Ishikawa (cell line): Measurements from ENCODE around the gene TSR1.
A peak's percentile ranks its signal among the peaks of the same experiment; 100 is the strongest.

ENCODE experiments used
- CEBPB ChIP-seq: IDR thresholded peaks from 2 replicates; pipeline ENCODE4 v1.6.1; 2012
- CREB1 ChIP-seq: IDR thresholded peaks from 2 replicates; pipeline ENCODE4 v1.6.1; 2012; ENCODE audit warnings: low read depth
- EGR1 ChIP-seq: IDR thresholded peaks from 2 replicates; pipeline ENCODE4 v1.6.1; 2012
- EP300 ChIP-seq: IDR thresholded peaks from 2 replicates; pipeline ENCODE4 v1.6.1; 2012; ENCODE audit warnings: borderline replicate concordance
- FOXM1 ChIP-seq: IDR thresholded peaks from 2 replicates; pipeline ENCODE4 v1.6.1; 2012; ENCODE audit warnings: low read depth, borderline replicate concordance
- NFIC ChIP-seq: IDR thresholded peaks from 2 replicates; pipeline ENCODE4 v1.6.1; 2012
- RAD21 ChIP-seq: IDR thresholded peaks from 2 replicates; pipeline ENCODE4 v1.6.1; 2012; ENCODE audit warnings: low read depth
- TAF1 ChIP-seq: IDR thresholded peaks from 2 replicates; pipeline ENCODE4 v1.6.1; 2012; ENCODE audit warnings: low read depth, mild to moderate bottlenecking
- TCF12 ChIP-seq: IDR thresholded peaks from 2 replicates; pipeline ENCODE4 v1.6.1; 2012; ENCODE audit warnings: low read depth
- TEAD4 ChIP-seq: IDR thresholded peaks from 2 replicates; pipeline ENCODE4 v1.6.1; 2012
- YY1 ChIP-seq: IDR thresholded peaks from 2 replicates; pipeline ENCODE4 v1.6.1; 2012; ENCODE audit warnings: low read depth
- ZBTB7A ChIP-seq: IDR thresholded peaks from 2 replicates; pipeline ENCODE4 v1.6.1; 2012; ENCODE audit warnings: low read depth
- TF ChIP-seq, protein P1 (sequence below): IDR thresholded peaks from 2 replicates; pipeline ENCODE4 v1.6.1; 2012
- TF ChIP-seq, protein P2 (sequence below): IDR thresholded peaks from 2 replicates; pipeline ENCODE4 v1.6.1; 2012
- TF ChIP-seq, protein P3 (sequence below): IDR thresholded peaks from 2 replicates; pipeline ENCODE4 v1.6.1; 2012; ENCODE audit warnings: low read depth, mild to moderate bottlenecking

TSR1 gene

DNA sequence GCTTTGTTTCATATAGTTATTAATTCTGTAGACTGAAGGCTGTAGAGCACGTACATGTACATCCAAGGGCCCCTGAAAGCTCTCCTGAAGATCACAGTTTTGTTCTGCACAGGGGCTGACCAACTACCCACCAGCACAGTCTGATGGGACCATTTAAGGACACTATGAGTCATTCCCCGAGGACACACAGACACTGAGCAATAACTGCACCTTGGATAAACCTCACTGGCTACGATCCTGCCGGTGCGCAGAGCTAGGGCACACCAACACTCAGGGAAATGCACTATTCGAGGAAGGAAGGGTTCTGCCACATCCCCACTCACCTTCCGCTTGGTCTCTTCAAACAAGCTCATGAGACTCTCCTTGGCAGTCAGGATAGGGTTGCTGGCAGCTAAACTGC lies 53.0 kb downstream of the TSR1 start:
- no peak for TF ChIP-seq RAD21
- TF ChIP-seq NFIC, result no peak
- no peak for TF ChIP-seq ZBTB7A
- TF ChIP-seq FOXM1, result no peak
- no peak for TF ChIP-seq TEAD4
- no peak for TF ChIP-seq CREB1
- no peak for TF ChIP-seq TCF12
- TF ChIP-seq EGR1, result no peak

DNA sequence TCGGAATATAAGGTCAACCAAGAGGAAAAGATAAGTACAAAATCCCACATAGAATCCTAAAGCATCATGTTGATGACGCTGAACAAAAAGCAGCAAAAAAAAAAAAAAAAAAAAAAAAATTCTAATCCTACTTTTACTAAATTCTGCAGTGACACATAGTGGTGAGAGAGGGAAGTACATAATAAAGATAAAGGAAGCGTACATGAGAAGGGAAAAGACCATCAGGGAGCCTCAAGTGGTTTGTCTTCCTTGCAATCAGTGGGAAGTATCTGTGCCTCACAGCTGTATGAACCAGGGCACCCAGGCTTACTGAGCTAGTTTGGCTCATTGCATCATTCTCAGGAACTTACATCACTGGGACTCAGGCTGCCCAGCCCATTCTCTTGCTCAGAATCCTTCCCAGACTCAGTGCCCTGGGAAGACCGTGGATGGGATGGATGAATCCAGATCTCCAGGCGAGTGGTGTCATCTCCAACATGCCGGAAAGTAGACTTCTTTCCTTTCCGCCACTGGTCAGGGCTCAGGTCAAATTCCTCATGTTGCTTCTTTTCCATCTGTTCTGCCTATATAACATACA lies 53.9 kb downstream of the TSR1 start:
- TF ChIP-seq RAD21 (peak; percentile 39), CREB1 (no peak)

DNA sequence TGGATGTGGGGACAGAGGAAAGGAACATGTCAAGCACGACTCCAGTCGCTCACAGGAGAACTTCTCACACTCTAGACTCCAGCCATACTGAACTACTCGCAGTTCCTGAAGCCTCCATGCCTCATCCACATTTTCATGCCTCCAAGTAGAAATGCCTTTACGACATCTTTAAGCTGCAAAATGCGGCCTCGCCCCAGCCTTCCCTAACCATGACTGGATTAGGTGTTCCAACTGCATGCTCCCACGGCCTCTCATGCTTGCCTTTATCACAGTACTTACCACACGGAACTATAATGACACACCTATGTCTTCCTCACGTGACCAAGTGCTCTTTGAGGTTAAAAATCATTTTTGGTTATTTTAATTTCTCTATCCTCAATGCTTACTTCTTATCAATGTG lies 56.5 kb downstream of the TSR1 start:
- TF ChIP-seq, protein P1, sequence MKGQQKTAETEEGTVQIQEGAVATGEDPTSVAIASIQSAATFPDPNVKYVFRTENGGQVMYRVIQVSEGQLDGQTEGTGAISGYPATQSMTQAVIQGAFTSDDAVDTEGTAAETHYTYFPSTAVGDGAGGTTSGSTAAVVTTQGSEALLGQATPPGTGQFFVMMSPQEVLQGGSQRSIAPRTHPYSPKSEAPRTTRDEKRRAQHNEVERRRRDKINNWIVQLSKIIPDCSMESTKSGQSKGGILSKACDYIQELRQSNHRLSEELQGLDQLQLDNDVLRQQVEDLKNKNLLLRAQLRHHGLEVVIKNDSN, result no peak
- TF ChIP-seq RAD21, result no peak
- no peak for TF ChIP-seq TCF12
- TF ChIP-seq TEAD4, result no peak
- TF ChIP-seq EP300, result no peak
- TF ChIP-seq, protein P2, sequence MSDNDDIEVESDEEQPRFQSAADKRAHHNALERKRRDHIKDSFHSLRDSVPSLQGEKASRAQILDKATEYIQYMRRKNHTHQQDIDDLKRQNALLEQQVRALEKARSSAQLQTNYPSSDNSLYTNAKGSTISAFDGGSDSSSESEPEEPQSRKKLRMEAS, result no peak
- TF ChIP-seq CREB1, result no peak
- no peak for TF ChIP-seq ZBTB7A
- TF ChIP-seq YY1, result no peak
- no peak for TF ChIP-seq CEBPB
- TF ChIP-seq NFIC, result no peak
- TF ChIP-seq EGR1, result no peak
- no peak for TF ChIP-seq TAF1
- TF ChIP-seq, protein P3, sequence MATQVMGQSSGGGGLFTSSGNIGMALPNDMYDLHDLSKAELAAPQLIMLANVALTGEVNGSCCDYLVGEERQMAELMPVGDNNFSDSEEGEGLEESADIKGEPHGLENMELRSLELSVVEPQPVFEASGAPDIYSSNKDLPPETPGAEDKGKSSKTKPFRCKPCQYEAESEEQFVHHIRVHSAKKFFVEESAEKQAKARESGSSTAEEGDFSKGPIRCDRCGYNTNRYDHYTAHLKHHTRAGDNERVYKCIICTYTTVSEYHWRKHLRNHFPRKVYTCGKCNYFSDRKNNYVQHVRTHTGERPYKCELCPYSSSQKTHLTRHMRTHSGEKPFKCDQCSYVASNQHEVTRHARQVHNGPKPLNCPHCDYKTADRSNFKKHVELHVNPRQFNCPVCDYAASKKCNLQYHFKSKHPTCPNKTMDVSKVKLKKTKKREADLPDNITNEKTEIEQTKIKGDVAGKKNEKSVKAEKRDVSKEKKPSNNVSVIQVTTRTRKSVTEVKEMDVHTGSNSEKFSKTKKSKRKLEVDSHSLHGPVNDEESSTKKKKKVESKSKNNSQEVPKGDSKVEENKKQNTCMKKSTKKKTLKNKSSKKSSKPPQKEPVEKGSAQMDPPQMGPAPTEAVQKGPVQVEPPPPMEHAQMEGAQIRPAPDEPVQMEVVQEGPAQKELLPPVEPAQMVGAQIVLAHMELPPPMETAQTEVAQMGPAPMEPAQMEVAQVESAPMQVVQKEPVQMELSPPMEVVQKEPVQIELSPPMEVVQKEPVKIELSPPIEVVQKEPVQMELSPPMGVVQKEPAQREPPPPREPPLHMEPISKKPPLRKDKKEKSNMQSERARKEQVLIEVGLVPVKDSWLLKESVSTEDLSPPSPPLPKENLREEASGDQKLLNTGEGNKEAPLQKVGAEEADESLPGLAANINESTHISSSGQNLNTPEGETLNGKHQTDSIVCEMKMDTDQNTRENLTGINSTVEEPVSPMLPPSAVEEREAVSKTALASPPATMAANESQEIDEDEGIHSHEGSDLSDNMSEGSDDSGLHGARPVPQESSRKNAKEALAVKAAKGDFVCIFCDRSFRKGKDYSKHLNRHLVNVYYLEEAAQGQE, result no peak
- TF ChIP-seq FOXM1, result no peak

DNA sequence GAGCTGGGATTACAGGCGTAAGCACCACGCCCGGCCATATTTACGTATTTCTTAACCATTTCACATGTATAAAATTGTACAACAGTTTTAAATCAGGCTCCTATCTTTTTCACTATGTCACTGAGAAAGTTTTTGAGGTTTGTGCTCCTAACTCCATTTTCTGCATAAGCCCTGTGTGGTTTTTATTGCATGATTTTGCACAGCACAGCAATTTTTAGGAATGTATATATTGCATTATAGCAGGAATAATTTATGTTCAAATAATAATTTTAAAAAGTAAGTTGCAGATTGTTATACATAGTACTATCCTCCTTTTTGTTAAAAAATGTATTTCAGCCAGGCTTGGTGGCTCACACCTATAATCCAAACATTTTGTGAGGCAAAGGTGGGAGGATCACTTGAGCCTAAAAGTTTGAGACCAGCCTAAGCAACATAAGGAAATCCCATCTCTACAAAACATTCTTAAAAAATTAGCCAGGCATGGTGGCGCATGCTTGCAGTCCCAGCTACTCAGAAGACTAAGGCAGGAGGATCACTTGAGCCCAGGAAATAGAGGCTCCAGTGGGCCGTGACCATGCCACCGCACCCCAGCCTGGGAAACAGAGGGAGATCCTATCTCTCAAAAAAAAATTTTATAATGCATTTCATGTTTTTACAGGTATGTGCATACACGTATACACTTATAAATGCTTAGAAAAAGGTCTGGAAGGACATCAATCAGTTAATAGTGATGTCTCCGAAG lies 58.7 kb downstream of the TSR1 start:
- TF ChIP-seq RAD21 (no peak), EGR1 (no peak), YY1 (no peak), EP300 (no peak), TAF1 (no peak), CREB1 (no peak), NFIC (no peak), CEBPB (no peak), TCF12 (no peak), TEAD4 (no peak), FOXM1 (no peak), ZBTB7A (no peak)
- TF ChIP-seq, protein P3, result no peak
- TF ChIP-seq, protein P1, result no peak
- TF ChIP-seq, protein P2, result no peak

DNA sequence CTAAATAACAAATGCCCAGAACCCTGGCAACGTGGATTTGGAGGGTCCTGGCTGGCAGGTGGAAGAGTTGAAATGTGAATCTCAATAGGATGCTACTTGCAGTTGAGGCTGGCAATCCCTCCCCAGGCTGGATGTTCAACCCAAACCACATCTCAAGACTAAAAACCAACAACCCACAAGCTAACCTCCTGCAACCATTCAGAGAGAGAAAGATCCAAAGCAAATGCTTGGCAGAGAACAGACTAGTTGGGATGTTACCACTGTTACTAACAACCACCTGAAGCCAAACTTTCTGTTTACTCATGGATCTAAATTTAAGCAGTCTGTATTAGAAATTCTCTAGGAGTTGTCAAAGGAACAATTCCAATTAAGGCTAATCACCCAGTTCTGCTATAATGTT lies 60.5 kb downstream of the TSR1 start:
- TF ChIP-seq NFIC (no peak), EP300 (no peak), FOXM1 (no peak), CREB1 (no peak), CEBPB (no peak), TAF1 (no peak), TCF12 (no peak), RAD21 (no peak), TEAD4 (no peak), YY1 (no peak), EGR1 (no peak), ZBTB7A (no peak)
- TF ChIP-seq, protein P1, result no peak
- TF ChIP-seq, protein P3, result no peak
- TF ChIP-seq, protein P2, result no peak
